Thyroid gland (tissue), 4 donors: ENCODE data around the gene ANAPC13.

Source experiments
- CTCF ChIP-seq, 6 experiments: fragments of 200-600 bp in 3 of 6; fragments of 450-650 bp in 3 of 6; sonication (generic) in 3 of 6; IDR thresholded peaks; one replicate each; pipeline ENCODE4 v1.5.1; 2016 to 2019; ENCODE audit warnings: antibody characterized with exemption in 6 of 6, mild to moderate bottlenecking in 2 of 6, inconsistent platforms in 1 of 6, moderate library complexity in 1 of 6
- POLR2A ChIP-seq, 2 donors: fragments of 450-650 bp; IDR thresholded peaks; one replicate each; pipeline ENCODE4 v1.6.1; 2017; ENCODE audit warnings: antibody characterized with exemption in 2 of 2, mild to moderate bottlenecking in 2 of 2, moderate library complexity in 1 of 2

- TF ChIP-seq CTCF (IDR thresholded peaks at IDR 0.05) (no peak), POLR2A (IDR thresholded peaks at IDR 0.05) (no peak)
Observed at GRCh38 chr3:134494495-134494894, 8.7 kb upstream of the ANAPC13 start.
